Measurements from ENCODE around the gene ZEB1. TPM values are rescaled to one million over a fixed set of nuclear protein-coding genes. Genes with fewer than 3 reads are reported as not detected.

Gene ZEB1
- total RNA-seq, 1 experiment from 2014 or later: 31.5 TPM

DNA sequence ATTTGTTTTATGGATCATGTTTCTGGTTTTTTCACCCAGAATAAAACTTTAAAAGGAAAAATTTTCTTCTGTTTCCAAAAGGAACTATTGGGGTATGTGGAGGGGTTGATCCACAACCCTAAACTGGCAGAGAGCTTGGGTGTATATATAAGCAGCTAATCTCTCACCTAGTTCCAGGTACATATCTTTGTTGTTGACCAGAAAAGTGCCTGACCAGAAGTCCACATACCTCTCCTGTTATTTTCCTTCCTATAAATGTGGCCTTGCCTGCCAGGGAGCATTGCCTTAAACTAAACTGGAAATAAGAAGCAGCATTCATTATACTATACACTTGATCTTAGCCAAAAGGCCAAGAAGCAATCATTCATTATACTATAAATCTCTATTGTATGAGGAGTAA is 112.0 kb downstream of the ZEB1 start:
- no TSS peak for BruUV-seq (replicated peaks)
- no peaks in the 10 kb centered on the region for H3K27me3 ChIP-seq (ENCODE audit: control insufficient read depth, insufficient read depth, low read length)
- CTCF ChIA-PET: no interaction called here
- H3K4me3 ChIP-seq (ENCODE audit: low read depth in 2 of 2, low read length in 2 of 2): no peak overlapping the region
- POLR2A ChIA-PET: no interaction called here
- ATAC-seq (no peak), DNase-seq (ENCODE audit: low read depth, low spot score) (no peak)
- TF ChIP-seq REST (IDR thresholded peaks at IDR 0.05; ENCODE audit: insufficient read depth in 1 of 2, low read depth in 2 of 2, low read length in 1 of 2) (no peak), SIN3A (IDR thresholded peaks at IDR 0.05; ENCODE audit: borderline replicate concordance, insufficient read depth, low read depth, low read length) (no peak), TCF7L2 (IDR thresholded peaks at IDR 0.05; ENCODE audit: low read depth, low read length) (no peak), POLR2AphosphoS5 (IDR thresholded peaks at IDR 0.05; ENCODE audit: low read depth, low read length) (no peak)
- TF ChIP-seq, protein P1, sequence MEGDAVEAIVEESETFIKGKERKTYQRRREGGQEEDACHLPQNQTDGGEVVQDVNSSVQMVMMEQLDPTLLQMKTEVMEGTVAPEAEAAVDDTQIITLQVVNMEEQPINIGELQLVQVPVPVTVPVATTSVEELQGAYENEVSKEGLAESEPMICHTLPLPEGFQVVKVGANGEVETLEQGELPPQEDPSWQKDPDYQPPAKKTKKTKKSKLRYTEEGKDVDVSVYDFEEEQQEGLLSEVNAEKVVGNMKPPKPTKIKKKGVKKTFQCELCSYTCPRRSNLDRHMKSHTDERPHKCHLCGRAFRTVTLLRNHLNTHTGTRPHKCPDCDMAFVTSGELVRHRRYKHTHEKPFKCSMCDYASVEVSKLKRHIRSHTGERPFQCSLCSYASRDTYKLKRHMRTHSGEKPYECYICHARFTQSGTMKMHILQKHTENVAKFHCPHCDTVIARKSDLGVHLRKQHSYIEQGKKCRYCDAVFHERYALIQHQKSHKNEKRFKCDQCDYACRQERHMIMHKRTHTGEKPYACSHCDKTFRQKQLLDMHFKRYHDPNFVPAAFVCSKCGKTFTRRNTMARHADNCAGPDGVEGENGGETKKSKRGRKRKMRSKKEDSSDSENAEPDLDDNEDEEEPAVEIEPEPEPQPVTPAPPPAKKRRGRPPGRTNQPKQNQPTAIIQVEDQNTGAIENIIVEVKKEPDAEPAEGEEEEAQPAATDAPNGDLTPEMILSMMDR (IDR thresholded peaks at IDR 0.05): no peak
- H3K27ac ChIP-seq (ENCODE audit: low read length): no peak overlapping the region
- H3K4me1 ChIP-seq (ENCODE audit: control insufficient read depth, insufficient read depth, low read length): no peaks in the 10 kb centered on the region
- H3K9me3 ChIP-seq (ENCODE audit: control insufficient read depth, insufficient read depth, low read depth, low read length): no peaks in the 10 kb centered on the region
- H3K36me3 ChIP-seq (ENCODE audit: control insufficient read depth, insufficient read depth, low read length): no peaks in the 10 kb centered on the region
- intact Hi-C loops (cut with micrococcal nuclease; ENCODE audit: unreplicated experiment) (no loop called here), in situ Hi-C loops (cut with HindIII; ENCODE audit: low pct_unique_long_range_greater_than_20kb, low sequenced_read_pairs) (no loop called here)

GRCh38 chr10:31437959-31438358 is 118.9 kb downstream of the ZEB1 start:
- peaks cover 3% of the 10 kb centered on the region; the same call in 1 of the 2 replicates for H3K9me3 ChIP-seq (ENCODE audit: control insufficient read depth, insufficient read depth, low read depth, low read length)
- TF ChIP-seq POLR2AphosphoS5 (IDR thresholded peaks at IDR 0.05; ENCODE audit: low read depth, low read length): no peak
- TF ChIP-seq REST (IDR thresholded peaks at IDR 0.05; ENCODE audit: insufficient read depth in 1 of 2, low read depth in 2 of 2, low read length in 1 of 2): no peak
- TF ChIP-seq SIN3A (IDR thresholded peaks at IDR 0.05; ENCODE audit: borderline replicate concordance, insufficient read depth, low read depth, low read length): no peak
- no peak for TF ChIP-seq TCF7L2 (IDR thresholded peaks at IDR 0.05; ENCODE audit: low read depth, low read length)
- TF ChIP-seq, protein P1 (IDR thresholded peaks at IDR 0.05): no peak
- CTCF ChIA-PET: no interaction called here
- no TSS peak for BruUV-seq (replicated peaks)
- no peaks in the 10 kb centered on the region for H3K4me1 ChIP-seq (ENCODE audit: control insufficient read depth, insufficient read depth, low read length)
- intact Hi-C loops (cut with micrococcal nuclease; ENCODE audit: unreplicated experiment): no loop called here
- no peak overlapping the region for H3K27ac ChIP-seq (ENCODE audit: low read length)
- ATAC-seq: no peak
- H3K4me3 ChIP-seq (ENCODE audit: low read depth in 2 of 2, low read length in 2 of 2): no peak overlapping the region
- POLR2A ChIA-PET: no interaction called here
- no peaks in the 10 kb centered on the region for H3K27me3 ChIP-seq (ENCODE audit: control insufficient read depth, insufficient read depth, low read length)
- H3K36me3 ChIP-seq (ENCODE audit: control insufficient read depth, insufficient read depth, low read length): no peaks in the 10 kb centered on the region
- in situ Hi-C loops (cut with HindIII; ENCODE audit: low pct_unique_long_range_greater_than_20kb, low sequenced_read_pairs): no loop called here
- no peak for DNase-seq (ENCODE audit: low read depth, low spot score)
